Measurements from ENCODE around the gene UBE2E2.

The UBE2E2 gene

DNA sequence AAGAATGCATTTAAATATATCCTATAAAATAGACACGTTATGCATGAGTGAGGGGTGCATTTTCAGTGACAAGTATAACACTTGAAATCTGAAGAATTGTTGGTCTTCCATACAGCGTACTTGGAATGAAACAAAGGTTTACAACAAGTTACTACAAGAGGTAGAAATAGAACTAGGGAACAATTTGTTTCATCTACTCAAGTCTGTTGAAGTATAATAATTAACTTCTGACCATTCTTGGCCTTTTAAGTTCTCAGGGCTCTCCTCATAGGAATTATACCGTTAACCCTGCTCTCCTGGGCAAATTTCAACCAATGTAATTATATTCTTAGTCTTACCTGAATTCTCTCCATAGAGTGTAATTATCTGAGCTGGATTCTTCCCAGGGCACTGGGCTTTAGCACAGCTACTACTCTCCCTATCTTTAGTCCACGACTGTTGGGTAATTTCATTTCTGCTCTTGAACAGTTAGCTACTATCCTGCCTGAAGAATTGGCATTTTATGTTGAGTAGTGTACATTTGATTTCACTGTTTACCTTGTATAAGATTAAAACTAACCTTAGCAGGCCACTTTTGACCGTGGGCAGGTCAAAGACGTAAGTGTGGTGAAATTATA, 100.6 kb downstream of the UBE2E2 start (continued):
- TF ChIP-seq ELK4 (IDR thresholded peaks at IDR 0.05; ENCODE audit: borderline replicate concordance, low read depth, low read length) (no peak), BCL11A (tag by site-specific recombination; IDR thresholded peaks at IDR 0.05; ENCODE audit: low read depth) (no peak), ZNF626 (tag by site-specific recombination; IDR thresholded peaks at IDR 0.05) (no peak), ZNF266 (tag by site-specific recombination; IDR thresholded peaks at IDR 0.05; ENCODE audit: low read depth) (no peak), ZNF114 (tag by site-specific recombination; IDR thresholded peaks at IDR 0.05) (no peak), PBX3 (CRISPR knock-in tag; IDR thresholded peaks at IDR 0.05) (no peak)

DNA sequence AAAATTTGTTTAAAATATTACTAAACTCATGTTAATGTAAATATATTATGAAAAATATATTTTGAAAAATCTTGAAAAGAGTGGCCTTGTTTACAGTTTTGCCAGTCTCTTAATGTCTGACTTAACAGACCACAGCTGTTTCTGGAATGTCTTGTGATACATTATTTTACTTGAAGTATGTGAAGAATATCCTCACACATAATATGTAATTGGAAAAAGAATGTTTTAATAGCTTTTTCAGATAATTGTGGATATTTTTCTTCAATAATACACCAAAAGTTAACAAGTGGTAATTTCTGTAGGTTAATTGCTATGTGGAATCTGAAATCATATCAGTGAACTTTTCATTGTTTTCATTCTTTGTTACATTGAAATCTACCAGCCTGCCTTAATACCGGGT, 101.3 kb downstream of the UBE2E2 start:
- H3K4me3 ChIP-seq (ENCODE audit: low read depth, low read length): no peak overlapping the region
- H3K4me1 ChIP-seq (ENCODE audit: control insufficient read depth, insufficient read depth, low read length): no peaks in the 10 kb centered on the region
- TF ChIP-seq ZFP3 (tag by site-specific recombination; IDR thresholded peaks at IDR 0.05; ENCODE audit: low read depth): no peak
- no peak for TF ChIP-seq ZSCAN23 (tag by site-specific recombination; IDR thresholded peaks at IDR 0.05)
- no peak for TF ChIP-seq KLF1 (tag by site-specific recombination; IDR thresholded peaks at IDR 0.05)
- no peak for TF ChIP-seq ZNF37A (tag by site-specific recombination; IDR thresholded peaks at IDR 0.05)
- TF ChIP-seq ZNF211 (tag by site-specific recombination; IDR thresholded peaks at IDR 0.05; ENCODE audit: low read depth): no peak
- no peak for TF ChIP-seq ZNF184 (tag by site-specific recombination; IDR thresholded peaks at IDR 0.05)
- CTCF ChIA-PET: interaction anchor here (0.5 kb wide), 1 partner anchor 19 kb away, joined by 3 read pairs; no protein-coding TSS in a partner anchor
- no peaks in the 10 kb centered on the region for H3K36me3 ChIP-seq (ENCODE audit: control insufficient read depth in 2 of 2, insufficient read depth in 1 of 2, low read length in 2 of 2)
- POLR2A ChIA-PET: no interaction called here
- H3K9me3 ChIP-seq (ENCODE audit: control insufficient read depth, insufficient read depth, low read depth, low read length): no peaks in the 10 kb centered on the region
- no peak overlapping the region for H3K27ac ChIP-seq (ENCODE audit: extremely low read depth, low read depth, low read length)

- POLR2A ChIA-PET: interaction anchor here (0.6 kb wide), 1 partner anchor 18 kb away, joined by 5 read pairs; no protein-coding TSS in a partner anchor
- Histone ChIP-seq H3K27ac (ENCODE audit: extremely low read depth, low read depth, low read length) (no peak overlapping the region), H3K9me3 (ENCODE audit: control insufficient read depth, insufficient read depth, low read depth, low read length) (no peaks in the 10 kb centered on the region), H3K36me3 (ENCODE audit: control insufficient read depth in 2 of 2, insufficient read depth in 1 of 2, low read length in 2 of 2) (no peaks in the 10 kb centered on the region), H3K4me3 (ENCODE audit: low read depth, low read length) (no peak overlapping the region), H3K4me1 (ENCODE audit: control insufficient read depth, insufficient read depth, low read length) (no peaks in the 10 kb centered on the region)
- CTCF ChIA-PET: no interaction called here
- no peak for TF ChIP-seq ZNF792 (tag by site-specific recombination; IDR thresholded peaks at IDR 0.05)
- no peak for TF ChIP-seq ZNF658 (tag by site-specific recombination; IDR thresholded peaks at IDR 0.05)
- TF ChIP-seq KLF16 (tag by site-specific recombination; IDR thresholded peaks at IDR 0.05): no peak
- TF ChIP-seq ZBTB1 (tag by site-specific recombination; IDR thresholded peaks at IDR 0.05): no peak
- no peak for TF ChIP-seq ZNF449 (tag by site-specific recombination; IDR thresholded peaks at IDR 0.05)
- no peak for TF ChIP-seq ZNF558 (tag by site-specific recombination; IDR thresholded peaks at IDR 0.05)
- no peak for TF ChIP-seq SALL2 (tag by site-specific recombination; IDR thresholded peaks at IDR 0.05; ENCODE audit: borderline replicate concordance)
- TF ChIP-seq ZBTB48 (tag by site-specific recombination; IDR thresholded peaks at IDR 0.05): no peak
- no peak for TF ChIP-seq GLIS2 (tag by site-specific recombination; IDR thresholded peaks at IDR 0.05)
- TF ChIP-seq ZIC2 (tag by site-specific recombination; IDR thresholded peaks at IDR 0.05): no peak
- TF ChIP-seq ZNF518A (tag by site-specific recombination; conservative IDR thresholded peaks at IDR 0.05; ENCODE audit: low read depth): no peak
- TF ChIP-seq ZNF548 (tag by site-specific recombination; IDR thresholded peaks at IDR 0.05): no peak
- no peak for TF ChIP-seq ZNF324 (tag by site-specific recombination; IDR thresholded peaks at IDR 0.05)
- no peak for TF ChIP-seq ZNF202 (tag by site-specific recombination; IDR thresholded peaks at IDR 0.05; ENCODE audit: borderline replicate concordance)
Observed at GRCh38 chr3:23308986-23309625, 106.0 kb downstream of the UBE2E2 start.

Measured in HEK293 (cell line).